Measurements from ENCODE around the gene NRIP3.
"Not testable (repeated sequence)": the region's sequence is repeated elsewhere in the genome, so short reads cannot be mapped to it uniquely, and the experiment has no call there.

GRCh38 chr11:8979365-8979764 lies 24.4 kb downstream of the NRIP3 start:
- not testable (repeated sequence) for TF ChIP-seq CTCF, POLR2A, EP300 (IDR thresholded peaks at IDR 0.05)

Data from ovary (tissue), 3 donors.